Esophagus (tissue), 2 donors: ENCODE results near the gene ATP8B1. TPM values are rescaled to one million over a fixed set of nuclear protein-coding genes. Genes with fewer than 3 reads are reported as not detected.

ENCODE experiments used
- H3K27ac ChIP-seq, 2 donors: one replicate each; pipeline ENCODE4 v1.5.1; 2013; ENCODE audit warnings: low read depth in 2 of 2, mild to moderate bottlenecking in 2 of 2, inconsistent platforms in 1 of 2, low read length in 1 of 2, moderate library complexity in 1 of 2
- H3K27me3 ChIP-seq, 2 donors: one replicate each; pipeline ENCODE4 v1.6.1; 2013; ENCODE audit warnings: low read length in 2 of 2, control low read depth in 1 of 2, mild to moderate bottlenecking in 1 of 2; ENCODE audit not compliant: insufficient read depth in 2 of 2, control insufficient read depth in 1 of 2
- H3K36me3 ChIP-seq, 2 donors: one replicate each; pipeline ENCODE4 v1.6.1; 2013; ENCODE audit warnings: low read length in 1 of 2; ENCODE audit not compliant: control insufficient read depth in 2 of 2, insufficient read depth in 2 of 2
- H3K4me1 ChIP-seq, 2 donors: one replicate each; pipeline ENCODE4 v1.6.1; 2013; ENCODE audit warnings: low read length in 1 of 2; ENCODE audit not compliant: control insufficient read depth in 2 of 2, insufficient read depth in 2 of 2
- H3K4me3 ChIP-seq, 2 donors: one replicate each; pipeline ENCODE4 v1.5.1; 2013; ENCODE audit warnings: low read length in 2 of 2, mild to moderate bottlenecking in 2 of 2, low read depth in 1 of 2, moderate library complexity in 1 of 2
- H3K9me3 ChIP-seq, 2 donors: one replicate each; pipeline ENCODE4 v1.6.1; 2013; ENCODE audit warnings: mild to moderate bottlenecking in 2 of 2, low read depth in 1 of 2, low read length in 1 of 2, moderate library complexity in 1 of 2; ENCODE audit not compliant: control insufficient read depth in 2 of 2, insufficient read depth in 1 of 2
- WGBS, 2 donors: extraction: QIAGEN DNeasy Blood & Tissue Kit; methylation state at CpG; one replicate each; pipeline ENCODE4 v1.1.7; 2013; 5-methylcytosine and 5-hydroxymethylcytosine counted together
- polyA plus RNA-seq, 2 donors: library from polyadenylated mRNA; stranded (reverse); fragments of 200-250 nt; gene quantifications; one replicate each; pipeline ENCODE4 v1.2.3, GENCODE V29; 2013
- donor health status: healthy with polysubstance abuse.
- donor health status: Bipolar disorder and iron deficiency.

ATP8B1 gene
- polyA plus RNA-seq, 2 donors = 8.0 to 12.9 TPM

GRCh38 chr18:57787068-57787685 is 15.9 kb downstream of the ATP8B1 start:
- Histone ChIP-seq H3K27me3 (no peaks in the 10 kb centered on the region), H3K4me3 (no peak overlapping the region), H3K9me3 (no peaks in the 10 kb centered on the region), H3K36me3 (no peaks in the 10 kb centered on the region), H3K4me1 (peaks cover 0 to 2% of the 10 kb centered on the region in 2 donors), H3K27ac (no peak overlapping the region)
- WGBS, 2 donors = 77 to 87% methylated on average over 11 of the region's 11 CpGs

GRCh38 chr18:57785751-57786437 is 17.2 kb downstream of the ATP8B1 start:
- 79 to 95% methylated on average over 8 of the region's 8 CpGs for WGBS, 2 donors
- no peaks in the 10 kb centered on the region for H3K9me3 ChIP-seq
- H3K36me3 ChIP-seq = no peaks in the 10 kb centered on the region
- no peak overlapping the region for H3K4me3 ChIP-seq
- H3K27me3 ChIP-seq = no peaks in the 10 kb centered on the region
- H3K4me1 ChIP-seq = peaks cover 0 to 2% of the 10 kb centered on the region in 2 donors
- peak overlapping the region in 1 of 2 donors; percentile 15 for H3K27ac ChIP-seq

- H3K27ac ChIP-seq = peak overlapping the region in 1 of 2 donors; percentile 7
- 75 to 79% methylated on average over 4 of the region's 4 CpGs for WGBS, 2 donors
- peaks cover 0 to 4% of the 10 kb centered on the region in 2 donors for H3K4me1 ChIP-seq
- no peaks in the 10 kb centered on the region for H3K27me3 ChIP-seq
- no peaks in the 10 kb centered on the region for H3K36me3 ChIP-seq
- no peak overlapping the region for H3K4me3 ChIP-seq
- H3K9me3 ChIP-seq = no peaks in the 10 kb centered on the region
These were observed 18.4 kb downstream of the ATP8B1 start for GRCh38 chr18:57784801-57785114.

- peaks cover 0 to 2% of the 10 kb centered on the region in 2 donors for H3K4me1 ChIP-seq
- peak overlapping the region in 1 of 2 donors; percentile 7 for H3K27ac ChIP-seq
- no peaks in the 10 kb centered on the region for H3K9me3 ChIP-seq
- H3K27me3 ChIP-seq = no peaks in the 10 kb centered on the region
- H3K36me3 ChIP-seq = no peaks in the 10 kb centered on the region
- 62 to 65% methylated on average over 16 of the region's 16 CpGs for WGBS, 2 donors
- H3K4me3 ChIP-seq = no peak overlapping the region
These were observed 18.9 kb downstream of the ATP8B1 start for GRCh38 chr18:57784034-57784800.

- H3K36me3 ChIP-seq = no peaks in the 10 kb centered on the region
- 94 to 95% methylated on average over 5 of the region's 5 CpGs for whole genome bisulfite sequencing, 2 donors
- H3K27ac ChIP-seq = no peak overlapping the region
- H3K27me3 ChIP-seq = no peaks in the 10 kb centered on the region
- H3K4me3 ChIP-seq = no peak overlapping the region
- no peaks in the 10 kb centered on the region for H3K9me3 ChIP-seq
- H3K4me1 ChIP-seq = peaks cover 0 to 9% of the 10 kb centered on the region in 2 donors
These were observed 21.1 kb downstream of the ATP8B1 start for GRCh38 chr18:57782049-57782448.

GRCh38 chr18:57780706-57781347 is 22.3 kb downstream of the ATP8B1 start:
- no peak overlapping the region for H3K4me3 ChIP-seq
- H3K27me3 ChIP-seq = no peaks in the 10 kb centered on the region
- no peaks in the 10 kb centered on the region for H3K9me3 ChIP-seq
- H3K36me3 ChIP-seq = no peaks in the 10 kb centered on the region
- H3K27ac ChIP-seq = peak overlapping the region; percentile 44 to 63
- H3K4me1 ChIP-seq = peaks cover 0 to 13% of the 10 kb centered on the region in 2 donors
- WGBS, 2 donors = 25 to 32% methylated on average over 6 of the region's 6 CpGs

- no peaks in the 10 kb centered on the region for H3K27me3 ChIP-seq
- no peaks in the 10 kb centered on the region for H3K36me3 ChIP-seq
- H3K27ac ChIP-seq = peak overlapping the region; percentile 47 to 51
- WGBS, 2 donors = 9 to 10% methylated on average over 2 of the region's 2 CpGs
- peaks cover 0 to 13% of the 10 kb centered on the region in 2 donors for H3K4me1 ChIP-seq
- no peak overlapping the region for H3K4me3 ChIP-seq
- no peaks in the 10 kb centered on the region for H3K9me3 ChIP-seq
These were observed 22.8 kb downstream of the ATP8B1 start for GRCh38 chr18:57780318-57780705.

GRCh38 chr18:57776767-57777166 is 26.3 kb downstream of the ATP8B1 start:
- Histone ChIP-seq H3K4me3 (no peak overlapping the region), H3K27ac (peak overlapping the region; percentile 5), H3K27me3 (no peaks in the 10 kb centered on the region), H3K36me3 (no peaks in the 10 kb centered on the region), H3K4me1 (peaks cover 0 to 28% of the 10 kb centered on the region in 2 donors), H3K9me3 (no peaks in the 10 kb centered on the region)
- 33 to 40% methylated on average over 4 of the region's 4 CpGs for WGBS, 2 donors

GRCh38 chr18:57776354-57776753 is 26.8 kb downstream of the ATP8B1 start:
- Histone ChIP-seq H3K36me3 (no peaks in the 10 kb centered on the region), H3K27ac (peak overlapping the region; percentile 96 to 97), H3K27me3 (no peaks in the 10 kb centered on the region), H3K9me3 (no peaks in the 10 kb centered on the region), H3K4me3 (no peak overlapping the region), H3K4me1 (peaks cover 0 to 28% of the 10 kb centered on the region in 2 donors)
- 37 to 48% methylated on average over 3 of the region's 3 CpGs for WGBS, 2 donors
